ENCODE measurements around the gene SMARCD1.

The SMARCD1 gene

GRCh38 chr12:50062728-50063460 is 22.2 kb upstream of the SMARCD1 start:
- Mint-ChIP-seq H3K27me3 (no peaks in the 10 kb centered on the region), H3K27ac (no peak overlapping the region)

GRCh38 chr12:50065726-50066310 is 19.3 kb upstream of the SMARCD1 start:
- Mint-ChIP-seq H3K27ac (no peak overlapping the region), H3K4me1 (ENCODE audit: low read depth) (peaks cover 11% of the 10 kb centered on the region), H3K27me3 (no peaks in the 10 kb centered on the region), H3K9me3 (no peaks in the 10 kb centered on the region), H3K4me3 (no peak overlapping the region), H3K36me3 (ENCODE audit: low read depth) (no peaks in the 10 kb centered on the region)

More at GRCh38 chr12:50062728-50063460, 22.2 kb upstream of the SMARCD1 start:
- H3K4me1 Mint-ChIP-seq (ENCODE audit: low read depth) = peaks cover 31% of the 10 kb centered on the region
- no peak overlapping the region for H3K4me3 Mint-ChIP-seq
- no peaks in the 10 kb centered on the region for H3K9me3 Mint-ChIP-seq
- H3K36me3 Mint-ChIP-seq (ENCODE audit: low read depth) = no peaks in the 10 kb centered on the region

DNA sequence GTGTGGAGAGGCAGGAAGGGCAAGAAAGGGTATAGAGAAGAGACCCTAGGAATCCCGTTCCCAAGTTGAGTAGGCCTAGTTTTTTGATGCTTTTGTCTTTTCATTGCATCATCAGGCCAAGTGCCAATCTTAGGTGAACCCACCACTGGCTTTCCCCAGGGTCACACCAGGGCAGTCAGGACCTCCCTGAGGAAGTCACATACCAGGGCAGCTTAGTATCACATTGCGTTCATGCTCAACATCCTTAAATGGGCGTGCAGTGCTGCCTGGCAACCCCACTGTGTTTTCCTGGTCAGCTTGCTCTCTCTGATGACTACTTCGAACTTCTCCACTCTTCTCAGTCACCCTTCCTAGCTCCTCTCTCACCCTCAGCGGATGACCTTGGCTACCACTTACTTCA is 18.7 kb upstream of the SMARCD1 start:
- Mint-ChIP-seq H3K36me3 (ENCODE audit: low read depth) (no peaks in the 10 kb centered on the region), H3K27ac (no peak overlapping the region), H3K27me3 (no peaks in the 10 kb centered on the region), H3K4me3 (no peak overlapping the region), H3K4me1 (ENCODE audit: low read depth) (peaks cover 5% of the 10 kb centered on the region), H3K9me3 (no peaks in the 10 kb centered on the region)

- Mint-ChIP-seq H3K36me3 (ENCODE audit: low read depth) (no peaks in the 10 kb centered on the region), H3K4me1 (ENCODE audit: low read depth) (peaks cover 5% of the 10 kb centered on the region), H3K27ac (no peak overlapping the region), H3K4me3 (no peak overlapping the region), H3K27me3 (no peaks in the 10 kb centered on the region), H3K9me3 (no peaks in the 10 kb centered on the region)
Measured at GRCh38 chr12:50069069-50069468, 16.1 kb upstream of the SMARCD1 start.

DNA sequence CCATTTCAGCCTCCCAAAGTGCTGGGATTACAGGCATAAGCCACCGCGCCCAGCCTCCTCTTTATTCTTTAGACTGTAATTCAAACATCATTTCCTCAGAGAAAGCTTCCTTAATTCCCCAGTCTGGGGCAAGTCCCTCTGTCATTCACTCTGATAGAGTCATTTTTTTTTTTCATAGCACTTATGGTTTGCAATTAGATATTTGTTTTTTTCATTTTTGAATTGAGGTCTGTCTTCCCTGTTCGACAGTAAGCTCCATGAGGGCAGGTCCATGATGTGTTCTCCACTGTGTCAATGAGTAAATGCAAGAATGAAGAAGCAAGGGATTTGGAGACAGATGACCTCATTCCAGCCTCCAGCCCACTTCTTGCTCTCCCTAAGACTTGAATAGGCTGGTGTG is 15.6 kb upstream of the SMARCD1 start:
- peaks cover 5% of the 10 kb centered on the region for H3K4me1 Mint-ChIP-seq (ENCODE audit: low read depth)
- H3K27me3 Mint-ChIP-seq = no peaks in the 10 kb centered on the region
- H3K36me3 Mint-ChIP-seq (ENCODE audit: low read depth) = no peaks in the 10 kb centered on the region
- H3K9me3 Mint-ChIP-seq = no peaks in the 10 kb centered on the region
- H3K27ac Mint-ChIP-seq = no peak overlapping the region
- no peak overlapping the region for H3K4me3 Mint-ChIP-seq

GRCh38 chr12:50070314-50071060 is 14.7 kb upstream of the SMARCD1 start:
- no peaks in the 10 kb centered on the region for H3K36me3 Mint-ChIP-seq (ENCODE audit: low read depth)
- H3K27ac Mint-ChIP-seq = no peak overlapping the region
- H3K4me1 Mint-ChIP-seq (ENCODE audit: low read depth) = peaks cover 5% of the 10 kb centered on the region
- H3K4me3 Mint-ChIP-seq = no peak overlapping the region
- no peaks in the 10 kb centered on the region for H3K9me3 Mint-ChIP-seq
- H3K27me3 Mint-ChIP-seq = no peaks in the 10 kb centered on the region

GRCh38 chr12:50072198-50072907 is 12.8 kb upstream of the SMARCD1 start:
- H3K9me3 Mint-ChIP-seq = no peaks in the 10 kb centered on the region
- H3K4me1 Mint-ChIP-seq (ENCODE audit: low read depth) = peaks cover 5% of the 10 kb centered on the region
- H3K27ac Mint-ChIP-seq = no peak overlapping the region
- H3K4me3 Mint-ChIP-seq = no peak overlapping the region
- H3K36me3 Mint-ChIP-seq (ENCODE audit: low read depth) = no peaks in the 10 kb centered on the region
- no peaks in the 10 kb centered on the region for H3K27me3 Mint-ChIP-seq

DNA sequence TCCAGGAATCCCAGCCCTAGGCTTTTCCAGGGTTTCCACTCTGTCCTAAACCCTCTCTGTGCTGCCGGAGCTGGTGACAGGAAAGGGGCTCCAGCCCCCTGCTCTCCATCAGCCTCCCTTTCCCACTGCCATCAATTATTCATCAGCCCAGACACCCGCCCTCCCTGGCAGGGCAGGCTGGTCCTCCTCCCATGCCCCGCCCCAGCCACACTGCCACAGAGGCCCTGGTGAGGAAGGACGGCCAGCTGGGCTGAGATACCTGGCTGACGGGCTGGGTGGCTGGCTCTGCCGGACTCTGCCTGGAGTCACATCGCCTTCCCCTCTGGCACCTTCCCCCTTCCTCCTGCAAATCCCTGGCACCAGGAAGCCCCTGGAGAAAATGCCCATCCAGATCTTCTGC is 11.9 kb upstream of the SMARCD1 start:
- H3K4me3 Mint-ChIP-seq = no peak overlapping the region
- H3K36me3 Mint-ChIP-seq (ENCODE audit: low read depth) = no peaks in the 10 kb centered on the region
- H3K4me1 Mint-ChIP-seq (ENCODE audit: low read depth) = peaks cover 5% of the 10 kb centered on the region
- H3K27ac Mint-ChIP-seq = no peak overlapping the region
- no peaks in the 10 kb centered on the region for H3K9me3 Mint-ChIP-seq
- no peaks in the 10 kb centered on the region for H3K27me3 Mint-ChIP-seq

DNA sequence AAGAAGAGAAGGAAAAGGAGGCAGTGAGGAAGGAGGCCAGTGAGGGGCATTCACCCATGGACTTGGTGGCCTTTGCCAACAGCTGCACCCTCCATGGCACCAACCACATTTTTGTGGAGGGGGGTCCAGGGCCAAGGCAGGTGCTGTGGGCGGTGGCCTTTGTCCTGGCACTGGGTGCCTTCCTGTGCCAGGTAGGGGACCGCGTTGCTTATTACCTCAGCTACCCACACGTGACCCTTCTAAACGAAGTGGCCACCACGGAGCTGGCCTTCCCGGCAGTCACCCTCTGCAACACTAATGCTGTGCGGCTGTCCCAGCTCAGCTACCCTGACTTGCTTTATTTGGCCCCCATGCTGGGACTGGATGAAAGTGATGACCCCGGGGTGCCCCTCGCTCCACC is 11.4 kb upstream of the SMARCD1 start:
- Mint-ChIP-seq H3K4me3 (no peak overlapping the region), H3K27ac (no peak overlapping the region), H3K27me3 (no peaks in the 10 kb centered on the region), H3K36me3 (ENCODE audit: low read depth) (no peaks in the 10 kb centered on the region), H3K4me1 (ENCODE audit: low read depth) (peaks cover 5% of the 10 kb centered on the region), H3K9me3 (no peaks in the 10 kb centered on the region)

DNA sequence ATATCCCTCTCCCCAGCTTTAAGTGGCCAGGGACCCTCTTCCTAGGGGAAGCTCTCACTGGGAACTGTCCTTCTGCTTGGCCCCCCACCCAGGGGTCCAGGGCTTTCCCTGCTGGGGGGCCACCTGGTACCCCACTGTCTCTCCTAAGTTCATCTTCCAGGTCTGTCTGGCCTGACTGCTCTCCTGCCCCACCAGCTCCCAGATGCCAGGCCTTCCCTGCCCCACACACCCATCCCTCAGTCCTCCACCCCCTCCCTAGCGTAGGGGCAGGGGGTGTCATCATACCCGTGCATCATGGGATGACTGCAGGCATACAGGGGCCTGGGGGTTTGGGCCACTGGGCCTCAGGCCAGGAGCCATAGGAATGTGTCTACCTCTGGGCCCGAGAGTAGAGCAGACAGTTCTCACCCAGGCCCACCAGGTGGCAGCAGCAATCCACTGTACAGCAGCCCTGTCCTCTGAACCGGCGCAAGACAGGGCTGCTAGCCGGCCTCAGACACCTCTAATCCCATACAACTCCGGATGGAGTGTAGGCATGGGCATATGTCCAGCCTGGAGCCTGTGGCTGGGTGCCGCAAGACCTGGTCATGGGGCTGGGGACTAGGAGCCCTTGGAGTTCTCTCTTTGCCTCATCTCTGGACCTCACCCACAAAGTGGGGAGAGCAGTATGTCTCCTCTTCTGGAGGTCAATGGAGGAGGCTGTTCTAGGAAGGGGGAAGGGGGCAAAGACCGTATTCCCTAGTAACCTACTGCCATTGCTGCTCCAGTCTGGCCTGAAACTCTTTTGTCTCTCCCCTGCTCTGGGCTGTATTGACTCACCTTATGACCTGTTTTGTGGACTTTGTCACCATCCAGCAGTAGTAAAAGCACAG is 10.0 kb upstream of the SMARCD1 start:
- H3K27me3 Mint-ChIP-seq = no peaks in the 10 kb centered on the region
- peaks cover 5% of the 10 kb centered on the region for H3K4me1 Mint-ChIP-seq (ENCODE audit: low read depth)
- no peak overlapping the region for H3K27ac Mint-ChIP-seq
- no peak overlapping the region for H3K4me3 Mint-ChIP-seq
- H3K36me3 Mint-ChIP-seq (ENCODE audit: low read depth) = no peaks in the 10 kb centered on the region
- no peaks in the 10 kb centered on the region for H3K9me3 Mint-ChIP-seq

- H3K36me3 Mint-ChIP-seq (ENCODE audit: low read depth) = no peaks in the 10 kb centered on the region
- H3K4me3 Mint-ChIP-seq = no peak overlapping the region
- H3K27ac Mint-ChIP-seq = no peak overlapping the region
- H3K27me3 Mint-ChIP-seq = no peaks in the 10 kb centered on the region
- no peaks in the 10 kb centered on the region for H3K9me3 Mint-ChIP-seq
- no peaks in the 10 kb centered on the region for H3K4me1 Mint-ChIP-seq (ENCODE audit: low read depth)
Measured at GRCh38 chr12:50075808-50076170, 9.4 kb upstream of the SMARCD1 start.

DNA sequence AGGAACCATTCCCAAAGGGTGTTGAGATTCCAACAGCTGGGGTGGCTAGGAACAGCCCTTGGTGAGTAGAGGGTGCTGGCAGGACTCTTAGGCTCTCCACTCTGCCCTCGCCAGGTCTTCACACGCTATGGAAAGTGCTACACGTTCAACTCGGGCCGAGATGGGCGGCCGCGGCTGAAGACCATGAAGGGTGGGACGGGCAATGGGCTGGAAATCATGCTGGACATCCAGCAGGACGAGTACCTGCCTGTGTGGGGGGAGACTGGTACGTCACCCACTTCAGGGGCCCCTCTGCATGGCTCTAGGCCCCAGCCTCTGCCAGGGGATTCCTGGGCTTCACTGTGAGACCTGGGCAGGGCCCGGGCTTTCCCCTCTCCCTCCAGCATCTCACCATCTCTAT is 8.0 kb upstream of the SMARCD1 start:
- no peak overlapping the region for H3K27ac Mint-ChIP-seq
- no peaks in the 10 kb centered on the region for H3K9me3 Mint-ChIP-seq
- no peaks in the 10 kb centered on the region for H3K36me3 Mint-ChIP-seq (ENCODE audit: low read depth)
- no peaks in the 10 kb centered on the region for H3K4me1 Mint-ChIP-seq (ENCODE audit: low read depth)
- H3K4me3 Mint-ChIP-seq = no peak overlapping the region
- H3K27me3 Mint-ChIP-seq = no peaks in the 10 kb centered on the region

GRCh38 chr12:50078281-50078680 is 6.9 kb upstream of the SMARCD1 start:
- Mint-ChIP-seq H3K36me3 (ENCODE audit: low read depth) (no peaks in the 10 kb centered on the region), H3K4me1 (ENCODE audit: low read depth) (peaks cover under 1% of the 10 kb centered on the region), H3K27ac (no peak overlapping the region), H3K27me3 (no peaks in the 10 kb centered on the region), H3K9me3 (no peaks in the 10 kb centered on the region), H3K4me3 (no peak overlapping the region)

DNA sequence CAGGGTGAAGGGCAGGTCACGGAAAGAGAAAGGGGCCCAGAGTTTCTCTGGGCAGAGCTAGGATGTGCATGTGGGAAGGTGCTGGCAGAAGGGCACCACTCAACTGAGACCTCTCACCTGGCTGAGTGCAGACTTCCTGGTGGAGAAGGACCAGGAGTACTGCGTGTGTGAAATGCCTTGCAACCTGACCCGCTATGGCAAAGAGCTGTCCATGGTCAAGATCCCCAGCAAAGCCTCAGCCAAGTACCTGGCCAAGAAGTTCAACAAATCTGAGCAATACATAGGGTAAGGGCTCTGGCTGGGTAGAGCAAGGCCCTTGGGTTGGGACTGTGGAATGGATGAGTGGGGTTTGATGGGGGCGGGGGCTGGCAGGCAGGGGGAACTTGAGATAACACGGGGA is 5.4 kb upstream of the SMARCD1 start:
- Mint-ChIP-seq H3K27ac (no peak overlapping the region), H3K27me3 (no peaks in the 10 kb centered on the region), H3K36me3 (ENCODE audit: low read depth) (no peaks in the 10 kb centered on the region), H3K4me3 (no peak overlapping the region), H3K4me1 (ENCODE audit: low read depth) (peaks cover 6% of the 10 kb centered on the region), H3K9me3 (no peaks in the 10 kb centered on the region)
